ENCODE measurements around the gene ULBP1.
"Not testable (repeated sequence)": the region's sequence is repeated elsewhere in the genome, so short reads cannot be mapped to it uniquely, and the experiment has no call there.

- TF ChIP-seq POLR2A, CTCF, EP300 (IDR thresholded peaks at IDR 0.05): not testable (repeated sequence)
Observed at GRCh38 chr6:149953390-149953789, 10.4 kb upstream of the ULBP1 start.
